PFSK-1 (cell line): Measurements from ENCODE around the gene CDH1.

ENCODE experiments used
- FOXP2 ChIP-seq: optimal IDR thresholded peaks from 2 replicates; pipeline ENCODE3; 2011; ENCODE audit warnings: borderline replicate concordance, control low read depth, inconsistent platforms; ENCODE audit not compliant: insufficient read depth; ENCODE audit errors: extremely low read length, extremely low read depth
- POLR2AphosphoS5 ChIP-seq: IDR thresholded peaks from 2 replicates; pipeline ENCODE4 v1.6.1; 2012; ENCODE audit warnings: low read depth, mild to moderate bottlenecking, control low read depth, low read length, moderate library complexity
- SIN3A ChIP-seq: IDR thresholded peaks from 2 replicates; pipeline ENCODE4 v1.6.1; 2012; ENCODE audit warnings: mild to moderate bottlenecking, low read length, moderate library complexity, borderline replicate concordance; ENCODE audit not compliant: insufficient read depth
- TAF1 ChIP-seq: IDR thresholded peaks from 2 replicates; pipeline ENCODE4 v1.6.1; 2012; ENCODE audit warnings: low read length, control low read depth, borderline replicate concordance; ENCODE audit not compliant: insufficient read depth
- TF ChIP-seq, protein P1 (sequence below), 2 experiments: IDR thresholded peaks; 2 replicates each; pipeline versions ENCODE4 v1.6.1 to v1.8.0; 2011 to 2012; ENCODE audit warnings: low read depth in 2 of 2, low read length in 2 of 2, control low read depth in 1 of 2, inconsistent platforms in 1 of 2, mild to moderate bottlenecking in 1 of 2, moderate library complexity in 1 of 2; ENCODE audit not compliant: insufficient read depth in 1 of 2

DNA sequence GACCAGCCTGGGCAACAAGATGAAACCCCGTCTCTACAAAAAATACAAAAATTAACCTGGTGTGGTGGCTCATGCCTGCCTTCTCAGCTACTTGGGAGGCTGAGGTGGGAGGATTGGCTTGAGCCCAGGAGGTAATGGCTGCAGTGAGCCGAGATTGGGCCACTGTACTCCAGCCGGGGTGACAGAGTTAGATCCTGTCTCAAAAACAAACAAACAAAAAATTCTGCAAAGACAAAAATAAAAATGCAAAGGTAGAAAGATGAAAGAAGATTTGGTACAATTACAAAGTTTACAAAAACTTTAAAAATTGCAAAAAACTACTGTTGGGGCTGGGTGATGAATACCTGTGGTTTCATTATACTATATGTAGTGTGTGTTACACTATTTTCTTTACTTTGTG, 5.5 kb upstream of the CDH1 start:
- no peak for TF ChIP-seq POLR2AphosphoS5
- no peak for TF ChIP-seq TAF1
- TF ChIP-seq, protein P1, sequence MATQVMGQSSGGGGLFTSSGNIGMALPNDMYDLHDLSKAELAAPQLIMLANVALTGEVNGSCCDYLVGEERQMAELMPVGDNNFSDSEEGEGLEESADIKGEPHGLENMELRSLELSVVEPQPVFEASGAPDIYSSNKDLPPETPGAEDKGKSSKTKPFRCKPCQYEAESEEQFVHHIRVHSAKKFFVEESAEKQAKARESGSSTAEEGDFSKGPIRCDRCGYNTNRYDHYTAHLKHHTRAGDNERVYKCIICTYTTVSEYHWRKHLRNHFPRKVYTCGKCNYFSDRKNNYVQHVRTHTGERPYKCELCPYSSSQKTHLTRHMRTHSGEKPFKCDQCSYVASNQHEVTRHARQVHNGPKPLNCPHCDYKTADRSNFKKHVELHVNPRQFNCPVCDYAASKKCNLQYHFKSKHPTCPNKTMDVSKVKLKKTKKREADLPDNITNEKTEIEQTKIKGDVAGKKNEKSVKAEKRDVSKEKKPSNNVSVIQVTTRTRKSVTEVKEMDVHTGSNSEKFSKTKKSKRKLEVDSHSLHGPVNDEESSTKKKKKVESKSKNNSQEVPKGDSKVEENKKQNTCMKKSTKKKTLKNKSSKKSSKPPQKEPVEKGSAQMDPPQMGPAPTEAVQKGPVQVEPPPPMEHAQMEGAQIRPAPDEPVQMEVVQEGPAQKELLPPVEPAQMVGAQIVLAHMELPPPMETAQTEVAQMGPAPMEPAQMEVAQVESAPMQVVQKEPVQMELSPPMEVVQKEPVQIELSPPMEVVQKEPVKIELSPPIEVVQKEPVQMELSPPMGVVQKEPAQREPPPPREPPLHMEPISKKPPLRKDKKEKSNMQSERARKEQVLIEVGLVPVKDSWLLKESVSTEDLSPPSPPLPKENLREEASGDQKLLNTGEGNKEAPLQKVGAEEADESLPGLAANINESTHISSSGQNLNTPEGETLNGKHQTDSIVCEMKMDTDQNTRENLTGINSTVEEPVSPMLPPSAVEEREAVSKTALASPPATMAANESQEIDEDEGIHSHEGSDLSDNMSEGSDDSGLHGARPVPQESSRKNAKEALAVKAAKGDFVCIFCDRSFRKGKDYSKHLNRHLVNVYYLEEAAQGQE (IDR thresholded peaks at IDR 0.05; ENCODE audit: insufficient read depth in 1 of 2, low read depth in 2 of 2, low read length in 2 of 2), result no peak
- TF ChIP-seq SIN3A, result no peak
- no peak for TF ChIP-seq FOXP2
